Measurements from ENCODE around the gene CLIC6.

Gene CLIC6

GRCh38 chr21:34766862-34767261 lies 98.1 kb downstream of the CLIC6 start:
- Histone ChIP-seq H3K36me3 (replicated peaks) (no peaks in the 10 kb centered on the region), H3K4me3 (ENCODE audit: low read depth, low read length) (no peak overlapping the region), H3K27ac (no peak overlapping the region), H3K27me3 (replicated peaks) (no peaks in the 10 kb centered on the region)
- no peak for TF ChIP-seq CTCF (IDR thresholded peaks at IDR 0.05; ENCODE audit: low read depth, low read length, missing control alignments)
- in situ Hi-C loops (cut with HindIII; ENCODE audit: low pct_ligation_motif_present, low sequenced_read_pairs): no loop called here
- DNase-seq: no peak

Data from brain microvascular endothelial cell (primary cell).